SJCRH30 (cell line): Measurements from ENCODE around the gene WWOX. TPM values are rescaled to one million over a fixed set of nuclear protein-coding genes. Genes with fewer than 3 reads are reported as not detected.

ENCODE experiments used
- DNase-seq, 2 experiments: peaks; one replicate each; pipeline ENCODE4 v3.0.0-alpha.2; 2015 to 2020
- H3K27ac ChIP-seq: fragments of 250-450 bp; sonication (Bioruptor Pico); 2 replicates; pipeline ENCODE4 v1.5.1; 2020; ENCODE audit warnings: mild to moderate bottlenecking, moderate library complexity
- H3K27me3 ChIP-seq: fragments of 250-450 bp; sonication (Bioruptor Pico); 2 replicates; pipeline ENCODE4 v1.5.1; 2020; ENCODE audit warnings: mild to moderate bottlenecking, moderate library complexity
- H3K36me3 ChIP-seq: fragments of 250-450 bp; sonication (Bioruptor Pico); 2 replicates; pipeline ENCODE4 v1.5.1; 2020; ENCODE audit warnings: mild to moderate bottlenecking, moderate library complexity
- H3K4me1 ChIP-seq: fragments of 250-450 bp; sonication (Bioruptor Pico); 2 replicates; pipeline ENCODE4 v1.5.1; 2020; ENCODE audit warnings: mild to moderate bottlenecking, moderate library complexity
- H3K4me3 ChIP-seq: fragments of 250-450 bp; sonication (Bioruptor Pico); 2 replicates; pipeline ENCODE4 v1.5.1; 2020; ENCODE audit warnings: mild to moderate bottlenecking, moderate library complexity
- H3K9me3 ChIP-seq: fragments of 250-450 bp; sonication (Bioruptor Pico); replicated peaks from 2 replicates; pipeline ENCODE4 v1.5.1; 2020; ENCODE audit warnings: mild to moderate bottlenecking, moderate library complexity
- total RNA-seq: library from RNA; depleted of rRNA; stranded (reverse); fragments of >200 nt; shearing (Covaris generic); gene quantifications from 2 replicates; pipeline ENCODE4 v1.2.3, GENCODE V29; 2014

Gene WWOX
- total RNA-seq, 1 experiment from 2014 or later: 16.4 TPM

DNA sequence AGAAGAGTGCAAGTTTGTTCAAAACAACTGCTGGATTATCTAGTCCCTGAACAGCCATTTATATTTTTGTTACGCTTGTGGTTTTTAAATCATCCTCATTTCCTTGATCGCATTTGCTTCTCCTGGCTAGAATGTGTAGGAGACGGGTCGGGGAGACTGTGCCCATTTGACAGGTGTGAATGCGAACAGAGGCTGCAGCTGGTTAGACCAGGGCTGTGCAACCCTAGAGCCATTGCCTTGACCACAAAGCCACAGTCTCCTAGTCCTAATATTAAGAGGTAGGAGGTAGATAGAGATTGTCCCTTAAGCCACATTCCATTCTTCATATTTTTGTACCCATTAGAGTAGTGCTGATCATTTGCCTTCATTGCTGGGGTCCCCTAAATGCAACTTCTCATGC, 639.1 kb downstream of the WWOX start:
- Histone ChIP-seq H3K27ac (no peak overlapping the region), H3K36me3 (no peaks in the 10 kb centered on the region), H3K4me1 (no peaks in the 10 kb centered on the region), H3K27me3 (no peaks in the 10 kb centered on the region), H3K4me3 (no peak overlapping the region), H3K9me3 (no peaks in the 10 kb centered on the region)
- no peak for DNase-seq

DNA sequence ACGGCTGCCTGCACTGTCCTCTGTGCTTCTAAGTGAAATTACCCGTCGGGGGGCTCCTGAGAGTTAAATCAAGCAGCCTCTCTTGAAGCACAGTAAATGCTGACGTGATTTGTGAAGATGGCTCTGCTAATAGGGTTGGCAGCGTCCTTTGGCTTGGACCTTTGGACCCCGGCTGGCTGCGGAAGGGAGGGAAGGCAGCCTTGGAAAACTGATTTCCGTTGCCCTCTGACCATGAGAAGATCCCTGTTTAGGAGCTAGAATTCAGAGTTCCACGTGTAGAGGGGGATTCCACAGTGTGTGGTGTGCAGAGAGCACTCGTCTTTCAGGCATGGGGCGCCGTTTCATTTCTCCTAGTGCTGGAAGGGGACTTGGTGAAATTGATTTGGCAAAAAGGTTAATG, 640.8 kb downstream of the WWOX start:
- DNase-seq: no peak
- Histone ChIP-seq H3K36me3 (no peaks in the 10 kb centered on the region), H3K27me3 (no peaks in the 10 kb centered on the region), H3K4me3 (no peak overlapping the region), H3K9me3 (no peaks in the 10 kb centered on the region), H3K4me1 (no peaks in the 10 kb centered on the region), H3K27ac (no peak overlapping the region)

DNA sequence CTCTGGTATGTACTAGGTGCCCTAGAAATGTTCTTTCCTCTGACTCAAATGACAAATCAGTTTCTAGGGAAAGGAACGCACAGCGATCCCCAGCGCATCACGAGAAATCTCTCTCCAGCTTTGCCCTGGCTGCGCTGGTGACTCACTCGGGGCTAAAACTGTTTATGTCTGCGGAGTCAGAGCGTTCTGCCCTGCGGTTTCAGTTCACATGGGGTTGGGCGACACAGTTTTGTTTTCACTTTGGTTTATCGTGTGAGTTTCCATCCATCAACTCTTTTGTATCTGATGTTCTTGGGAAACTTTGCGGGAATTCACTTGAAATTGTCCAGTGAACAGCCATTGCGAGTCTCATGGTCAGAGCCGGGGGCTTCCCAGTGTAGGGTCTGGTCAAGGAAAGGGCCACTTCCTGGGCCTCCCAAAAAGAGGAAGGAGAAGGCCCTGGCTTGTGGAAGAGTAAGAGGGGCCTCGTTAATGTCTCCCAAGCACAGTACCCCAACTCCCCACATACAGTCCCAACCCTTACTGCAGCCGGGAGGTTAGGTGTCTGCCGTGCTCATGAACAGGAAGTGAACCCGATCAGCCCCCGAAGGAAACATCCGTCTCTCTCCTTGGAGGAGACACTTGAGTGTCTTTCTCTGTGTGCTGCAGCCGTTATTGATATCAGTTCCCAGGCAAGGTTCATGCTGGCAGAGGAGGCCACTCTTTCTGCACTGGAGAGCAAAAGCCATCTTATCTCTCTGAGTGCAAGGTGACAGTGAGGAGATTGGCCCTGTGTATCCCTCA, 643.2 kb downstream of the WWOX start:
- H3K9me3 ChIP-seq: no peaks in the 10 kb centered on the region
- H3K27me3 ChIP-seq: no peaks in the 10 kb centered on the region
- DNase-seq: peak; percentile 13 to 40
- peak overlapping the region; percentile 42 for H3K4me3 ChIP-seq
- peak overlapping the region; percentile 66 for H3K27ac ChIP-seq
- peaks cover under 1% of the 10 kb centered on the region; the same call in 1 of the 2 replicates for H3K4me1 ChIP-seq
- no peaks in the 10 kb centered on the region for H3K36me3 ChIP-seq

DNA sequence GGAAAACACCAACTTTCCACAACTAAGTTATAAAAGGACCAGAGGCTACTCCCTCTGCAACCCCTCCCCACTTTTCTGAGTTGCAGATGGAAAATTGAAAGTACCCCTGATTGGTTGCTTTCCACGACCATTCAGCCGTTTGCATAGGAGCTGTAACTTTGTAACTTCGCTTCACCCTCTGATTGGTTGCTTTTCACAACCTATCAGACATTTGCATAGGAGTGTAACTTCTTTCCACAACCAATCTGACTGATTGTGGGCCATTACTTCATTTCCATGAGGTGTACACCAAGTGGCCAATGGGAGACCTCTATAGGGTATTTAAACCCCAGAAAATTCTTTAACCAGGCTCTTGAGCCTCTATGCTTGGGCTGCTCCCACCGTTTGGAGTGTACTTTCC, 644.1 kb downstream of the WWOX start:
- Histone ChIP-seq H3K27me3 (no peaks in the 10 kb centered on the region), H3K36me3 (no peaks in the 10 kb centered on the region), H3K9me3 (no peaks in the 10 kb centered on the region), H3K4me3 (no peak overlapping the region), H3K4me1 (peaks cover 7% of the 10 kb centered on the region; the same call in 1 of the 2 replicates), H3K27ac (no peak overlapping the region)
- DNase-seq: no peak

DNA sequence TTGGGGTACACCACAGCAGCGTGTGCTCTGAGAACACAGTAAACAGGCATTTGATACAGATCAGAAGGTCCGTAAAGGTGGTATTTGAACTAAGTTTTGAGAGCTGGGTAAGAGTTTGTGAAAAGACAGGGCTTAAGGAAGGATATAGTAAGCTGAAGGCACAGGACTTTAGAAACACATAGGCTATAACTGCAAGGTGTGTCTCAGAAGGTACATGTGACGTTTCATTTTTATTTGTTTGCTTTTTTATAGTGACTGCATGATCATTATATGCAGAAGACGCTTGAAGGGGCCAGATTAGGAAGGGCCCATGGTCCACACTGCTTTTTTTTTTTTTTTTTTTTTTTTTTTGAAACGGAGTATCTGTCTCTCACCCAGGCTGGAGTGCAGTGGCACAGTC, 644.6 kb downstream of the WWOX start:
- Histone ChIP-seq H3K4me3 (no peak overlapping the region), H3K27me3 (no peaks in the 10 kb centered on the region), H3K9me3 (no peaks in the 10 kb centered on the region), H3K27ac (no peak overlapping the region), H3K4me1 (peaks cover 11% of the 10 kb centered on the region), H3K36me3 (no peaks in the 10 kb centered on the region)
- DNase-seq: no peak

DNA sequence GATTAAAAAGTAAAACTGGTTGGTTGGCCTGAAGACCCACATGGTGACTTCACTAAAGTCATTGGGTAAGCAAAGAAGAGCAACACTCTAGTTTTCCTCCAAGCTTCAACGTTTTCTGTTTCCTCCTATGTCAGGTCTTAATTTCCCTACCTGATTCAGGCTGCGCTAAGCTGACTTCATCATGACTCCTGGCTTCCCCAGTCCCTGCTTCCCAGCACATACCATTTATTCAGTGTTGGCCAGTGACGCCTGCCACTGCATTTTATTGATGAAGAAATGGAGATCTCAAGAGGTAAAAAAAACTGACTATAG, 645.3 kb downstream of the WWOX start:
- H3K4me3 ChIP-seq: no peak overlapping the region
- no peaks in the 10 kb centered on the region for H3K36me3 ChIP-seq
- peaks cover 18% of the 10 kb centered on the region for H3K4me1 ChIP-seq
- no peaks in the 10 kb centered on the region for H3K27me3 ChIP-seq
- H3K27ac ChIP-seq: no peak overlapping the region
- no peaks in the 10 kb centered on the region for H3K9me3 ChIP-seq
- no peak for DNase-seq

DNA sequence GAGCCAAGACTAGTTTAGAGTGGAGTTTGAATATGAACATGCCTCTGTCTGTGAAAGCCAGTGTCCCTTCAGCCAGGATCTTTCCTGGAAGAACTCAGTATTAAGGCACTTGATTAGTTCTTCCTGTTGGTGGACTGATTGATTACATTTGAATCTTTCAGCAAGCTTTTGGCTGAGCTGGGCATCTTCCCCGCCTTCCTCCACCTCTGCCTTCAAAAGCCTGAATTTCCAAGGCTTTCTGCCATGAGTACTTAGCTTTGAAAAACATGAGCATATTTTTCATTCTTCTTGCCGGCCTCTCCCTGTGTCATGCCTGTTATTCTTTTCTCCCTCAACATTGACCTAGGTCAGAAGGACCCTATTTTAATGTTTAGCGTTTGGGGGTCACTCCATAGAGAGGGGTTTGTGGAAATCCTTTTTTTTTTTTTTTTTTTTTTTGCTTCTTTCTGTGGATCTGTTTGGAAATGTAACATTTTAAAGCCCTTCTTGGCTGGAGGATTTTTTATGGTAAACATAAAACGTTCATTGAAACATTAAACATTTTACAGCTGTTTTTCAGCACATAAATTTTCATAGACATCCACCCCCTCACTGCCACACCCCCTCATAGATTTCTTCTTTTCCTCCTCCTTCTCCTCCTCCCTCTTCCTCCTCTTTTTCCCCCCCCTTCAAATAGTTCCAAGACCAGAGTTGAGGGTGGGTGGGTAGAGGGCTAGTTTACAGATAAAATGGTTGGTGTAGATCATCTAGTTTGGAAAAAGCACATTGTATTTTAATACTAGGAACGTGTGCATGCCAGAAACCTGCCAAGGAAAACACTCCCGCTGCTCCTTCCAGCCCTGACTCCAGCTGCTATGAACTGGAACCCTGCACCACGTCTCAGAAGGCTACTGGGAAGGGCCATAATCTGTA, 645.9 kb downstream of the WWOX start:
- Histone ChIP-seq H3K4me1 (peaks cover 19% of the 10 kb centered on the region), H3K36me3 (no peaks in the 10 kb centered on the region), H3K27me3 (no peaks in the 10 kb centered on the region), H3K4me3 (no peak overlapping the region), H3K27ac (no peak overlapping the region), H3K9me3 (no peaks in the 10 kb centered on the region)
- no peak for DNase-seq

DNA sequence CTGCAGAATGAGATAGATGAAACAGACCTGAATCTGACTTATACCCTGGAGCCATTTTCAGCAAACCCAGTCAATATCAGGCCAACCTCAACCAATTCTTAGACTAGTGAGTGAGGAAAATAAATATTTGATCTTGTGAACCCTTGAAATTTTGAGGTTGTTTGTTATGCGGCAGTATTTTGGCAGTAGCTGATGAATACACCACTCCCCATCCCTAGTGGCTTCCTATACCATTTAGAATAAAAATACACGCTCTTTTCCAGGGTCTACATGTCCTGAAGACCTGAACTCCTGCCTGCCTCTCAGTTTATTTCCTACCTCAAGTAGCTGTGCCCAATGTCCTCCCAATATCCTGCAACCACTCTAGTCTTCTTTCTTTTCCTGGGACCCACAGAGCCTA, 647.3 kb downstream of the WWOX start:
- Histone ChIP-seq H3K27me3 (no peaks in the 10 kb centered on the region), H3K4me3 (no peak overlapping the region), H3K36me3 (no peaks in the 10 kb centered on the region), H3K9me3 (no peaks in the 10 kb centered on the region), H3K4me1 (peaks cover 19% of the 10 kb centered on the region), H3K27ac (no peak overlapping the region)
- no peak for DNase-seq

DNA sequence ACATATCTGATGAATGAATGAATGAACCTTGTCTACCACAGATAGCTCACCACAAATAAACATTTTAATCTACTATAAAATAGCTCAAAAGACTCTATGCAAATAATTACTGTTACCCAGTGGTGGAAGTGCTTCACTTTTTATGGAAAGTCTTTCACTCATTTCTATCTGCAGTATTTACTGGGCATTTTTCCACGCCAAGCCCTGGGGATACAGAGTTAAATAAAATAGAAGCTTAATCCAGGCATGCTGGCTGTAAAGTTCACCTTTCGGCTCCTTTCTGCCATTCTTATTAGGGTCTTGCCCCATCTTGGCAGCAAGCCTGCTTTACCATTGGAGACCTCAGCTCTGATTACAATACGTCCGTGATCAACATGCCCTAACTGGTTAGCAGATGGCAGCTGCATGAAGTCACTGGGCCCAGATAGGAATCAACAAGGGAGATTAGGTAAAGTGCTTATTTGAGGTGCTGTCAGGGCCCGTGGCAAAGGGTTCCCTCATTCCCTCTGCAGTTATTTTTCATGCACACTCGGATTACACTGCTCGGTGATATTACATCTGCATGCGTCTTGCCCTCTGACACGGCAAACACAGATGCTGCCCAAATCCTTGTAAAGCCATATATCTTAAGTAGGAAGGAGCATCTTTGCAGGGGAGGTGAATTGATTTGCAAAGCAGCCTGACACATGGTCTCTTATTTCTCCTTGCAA, 648.9 kb downstream of the WWOX start:
- Histone ChIP-seq H3K9me3 (no peaks in the 10 kb centered on the region), H3K36me3 (no peaks in the 10 kb centered on the region), H3K4me1 (peaks cover 19% of the 10 kb centered on the region), H3K27me3 (no peaks in the 10 kb centered on the region), H3K4me3 (peak overlapping the region; percentile 23), H3K27ac (peak overlapping the region; percentile 41)
- peak; percentile 79 to 89 for DNase-seq

DNA sequence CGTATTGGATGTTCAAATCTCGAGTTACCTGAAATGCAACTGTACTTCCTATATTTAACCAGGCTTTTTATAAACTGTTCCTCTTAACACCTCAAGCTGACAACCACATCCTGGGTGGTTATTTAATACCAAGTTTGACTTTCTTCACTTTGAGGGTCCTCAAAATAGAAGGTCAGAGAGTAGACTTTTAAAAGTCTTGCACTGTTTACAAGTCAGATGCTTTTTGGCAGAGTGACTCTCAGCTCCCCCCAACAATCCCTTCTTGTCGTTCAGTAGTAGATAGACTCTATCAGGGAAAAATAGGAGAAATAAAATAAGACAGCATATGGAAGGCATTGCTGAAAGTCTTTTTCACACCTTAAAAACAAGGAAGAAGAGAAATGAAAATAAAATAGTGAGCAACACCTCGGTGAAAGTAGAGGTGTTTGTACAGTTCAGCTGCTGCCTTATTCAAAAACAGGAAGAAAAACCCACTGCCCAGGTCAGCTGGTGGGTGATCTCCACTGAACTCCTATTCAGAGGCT, 650.4 kb downstream of the WWOX start:
- Histone ChIP-seq H3K4me1 (peaks cover 19% of the 10 kb centered on the region), H3K36me3 (no peaks in the 10 kb centered on the region), H3K9me3 (no peaks in the 10 kb centered on the region), H3K27me3 (no peaks in the 10 kb centered on the region), H3K27ac (no peak overlapping the region; the same call in 1 of the 2 replicates), H3K4me3 (no peak overlapping the region)
- no peak for DNase-seq

DNA sequence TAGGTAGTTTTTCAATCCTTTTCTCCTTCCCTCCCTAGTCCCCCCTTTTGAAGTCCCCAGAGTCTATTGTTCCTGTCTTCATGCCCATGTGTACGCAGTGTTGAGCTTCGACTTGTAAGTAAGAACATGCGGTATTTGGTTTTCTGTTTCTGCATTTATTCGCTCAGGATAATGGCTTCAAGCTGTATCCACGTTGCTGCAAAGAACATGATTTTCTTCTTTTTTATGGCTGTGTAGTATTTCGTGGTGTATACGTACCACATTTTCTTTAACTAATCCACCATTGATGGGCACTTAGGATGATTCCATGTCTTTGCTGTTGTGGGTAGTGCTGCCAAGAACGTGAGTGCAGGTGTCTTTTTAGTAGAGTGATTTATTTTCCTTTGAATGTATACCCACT, 651.2 kb downstream of the WWOX start:
- Histone ChIP-seq H3K27ac (no peak overlapping the region), H3K36me3 (no peaks in the 10 kb centered on the region), H3K9me3 (no peaks in the 10 kb centered on the region), H3K4me1 (peaks cover 19% of the 10 kb centered on the region), H3K27me3 (no peaks in the 10 kb centered on the region), H3K4me3 (no peak overlapping the region)
- no peak for DNase-seq

DNA sequence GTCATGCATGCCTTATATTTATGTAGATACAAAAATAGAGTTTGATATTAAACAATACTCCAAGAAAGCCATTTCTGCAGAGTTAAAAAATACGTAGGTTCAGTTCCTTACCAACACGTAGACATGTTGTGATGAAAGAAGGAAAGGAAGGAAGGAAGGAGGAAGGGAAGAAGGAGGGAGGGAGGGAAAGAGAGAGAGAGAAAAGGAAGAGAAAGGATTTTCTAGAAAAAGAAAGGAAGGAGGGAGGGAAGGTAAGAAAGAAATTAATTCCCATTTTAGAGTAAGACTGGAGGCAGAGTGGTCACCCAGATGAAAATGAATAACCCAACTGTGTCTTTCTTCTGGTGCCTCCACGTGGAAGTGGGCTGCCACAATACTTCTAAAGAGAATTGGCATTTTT, 652.1 kb downstream of the WWOX start:
- H3K4me3 ChIP-seq: no peak overlapping the region
- no peak overlapping the region for H3K27ac ChIP-seq
- H3K4me1 ChIP-seq: peaks cover 19% of the 10 kb centered on the region
- no peaks in the 10 kb centered on the region for H3K9me3 ChIP-seq
- no peak for DNase-seq
- no peaks in the 10 kb centered on the region for H3K36me3 ChIP-seq
- no peaks in the 10 kb centered on the region for H3K27me3 ChIP-seq

DNA sequence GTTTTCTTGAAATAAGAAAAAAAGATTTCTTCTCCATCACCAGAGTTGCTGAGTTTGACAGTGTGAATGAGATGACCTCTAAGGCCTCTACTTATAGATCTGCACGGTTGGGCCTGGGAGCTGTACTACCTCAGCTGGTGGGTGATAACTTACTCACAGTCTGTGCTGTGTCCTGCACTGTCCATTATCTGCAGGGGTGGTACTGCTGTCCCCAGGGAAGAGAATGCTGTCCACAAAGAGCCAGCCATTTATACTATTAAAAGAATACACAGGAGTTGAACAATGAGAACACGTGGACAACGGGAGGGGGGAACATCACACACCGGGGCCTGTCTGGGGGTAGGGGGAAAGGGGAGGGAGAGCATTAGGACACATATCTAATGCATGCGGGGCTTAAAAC, 655.3 kb downstream of the WWOX start:
- H3K4me1 ChIP-seq: peaks cover 2% of the 10 kb centered on the region

DNA sequence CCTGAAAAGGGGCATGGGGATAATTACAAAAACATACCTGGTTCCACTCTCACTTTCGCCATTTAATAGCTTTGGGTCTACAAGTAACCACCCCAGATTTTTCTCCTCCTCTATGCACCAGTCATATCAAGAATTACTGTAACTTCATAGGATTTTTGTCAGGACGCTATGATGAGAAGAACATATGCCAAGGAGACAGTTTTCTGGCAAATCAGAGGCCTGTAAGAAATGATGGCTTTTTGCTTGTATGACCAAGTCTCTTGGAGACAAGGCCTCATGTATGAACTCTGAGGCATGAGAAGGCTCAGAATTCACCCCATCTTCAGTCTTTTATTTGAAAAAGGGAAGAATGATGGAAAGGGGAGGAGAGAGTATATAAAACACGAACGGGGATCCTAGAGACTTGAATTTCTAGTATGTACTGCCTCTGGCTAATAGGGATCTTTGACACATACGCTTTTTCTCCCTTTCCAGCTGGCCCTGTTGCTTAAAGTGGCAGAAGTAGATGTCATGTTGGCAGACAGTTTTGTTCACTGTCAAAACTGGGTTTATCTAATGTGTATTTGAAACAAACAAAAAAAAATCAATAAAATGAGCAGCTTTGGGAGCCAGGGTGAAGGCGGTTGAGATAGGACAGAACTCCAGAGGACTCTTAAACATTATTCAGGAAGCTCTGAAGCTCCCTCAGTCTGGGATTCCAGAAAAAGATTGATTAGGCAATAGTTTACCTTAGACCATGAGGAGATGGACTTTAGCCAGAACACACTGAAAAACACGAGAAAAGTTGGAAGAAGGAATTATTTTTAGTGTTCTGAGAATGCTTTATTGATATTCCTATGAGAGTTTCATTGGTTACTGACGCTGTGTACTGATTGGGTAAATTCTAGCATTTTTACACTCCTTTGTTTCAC, 656.6 kb downstream of the WWOX start:
- Histone ChIP-seq H3K4me1 (no peaks in the 10 kb centered on the region), H3K4me3 (no peak overlapping the region), H3K27me3 (no peaks in the 10 kb centered on the region), H3K9me3 (no peaks in the 10 kb centered on the region), H3K36me3 (no peaks in the 10 kb centered on the region), H3K27ac (no peak overlapping the region)
- no peak for DNase-seq

More for the DNA sequence above, 655.3 kb downstream of the WWOX start:
- H3K36me3 ChIP-seq: no peaks in the 10 kb centered on the region
- DNase-seq: no peak
- H3K9me3 ChIP-seq: no peaks in the 10 kb centered on the region
- H3K4me3 ChIP-seq: no peak overlapping the region
- no peaks in the 10 kb centered on the region for H3K27me3 ChIP-seq
- no peak overlapping the region for H3K27ac ChIP-seq
